Hematopoietic multipotent progenitor cell (in vitro differentiated cells): ENCODE measurements around the gene SALL4. TPM values are rescaled to one million over a fixed set of nuclear protein-coding genes. Genes with fewer than 3 reads are reported as not detected.
"Not testable (repeated sequence)": the region's sequence is repeated elsewhere in the genome, so short reads cannot be mapped to it uniquely, and the experiment has no call there.

Source experiments
- DNase-seq, 3 donors: peaks; one replicate each; pipeline ENCODE4 v3.0.0-alpha.2; 2011 to 2015; ENCODE audit warnings: low read depth in 2 of 3, low spot score in 2 of 3
- total RNA-seq: library from RNA; depleted of rRNA; stranded (reverse); fragments of >200 nt; gene quantifications from one replicate; pipeline ENCODE4 v1.2.3, GENCODE V29; 2012

Gene SALL4
- total RNA-seq, 1 donor: 3.5 TPM

DNA sequence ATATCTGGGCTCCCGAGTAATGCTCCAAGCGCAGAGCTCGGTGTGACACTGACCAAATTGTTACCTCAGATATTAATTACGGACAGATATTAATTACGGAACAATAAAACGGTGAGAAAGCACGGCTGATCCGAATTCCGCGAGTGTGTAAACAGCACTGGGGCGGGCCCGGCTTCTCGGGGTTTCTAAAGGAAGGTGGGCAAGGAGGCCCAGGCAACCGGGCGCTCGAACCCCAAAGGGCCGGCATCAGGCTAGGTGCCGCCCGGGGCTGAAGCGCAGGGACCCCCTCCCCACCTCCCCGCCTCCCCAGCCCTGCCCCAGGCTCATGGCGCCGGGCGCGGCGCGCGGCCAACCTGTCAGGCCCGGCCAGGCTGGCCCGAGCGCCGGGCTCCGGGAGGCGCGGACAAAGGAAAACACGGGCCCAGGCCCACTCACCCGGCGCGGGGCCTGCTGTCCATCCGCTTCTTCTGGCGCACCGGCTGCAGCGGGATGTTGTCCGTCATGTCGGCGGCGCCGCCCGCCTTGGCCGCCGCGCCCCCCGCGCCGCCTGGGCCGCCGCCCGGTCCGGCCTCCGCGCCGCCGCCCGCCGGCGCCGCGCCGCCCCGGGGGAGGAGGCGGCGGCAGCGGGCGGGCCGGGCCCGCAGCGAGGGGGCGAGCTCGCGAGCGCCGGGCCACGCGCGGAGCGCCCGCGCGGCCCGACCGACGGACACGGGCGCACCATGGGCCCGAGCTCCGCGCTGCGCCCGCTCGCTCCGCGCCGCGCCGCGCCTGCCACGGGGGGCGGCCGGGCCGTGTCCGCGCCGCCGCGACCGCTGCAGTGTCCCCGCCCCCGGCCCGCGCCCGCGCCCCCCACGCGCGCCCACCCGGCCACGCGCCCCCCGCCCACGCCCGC is 34.2 kb downstream of the SALL4 start, which contains the start of gene ATP9A:
ATP9A (minus strand) TSS at position 524 of the 892 bp plus-strand sequence; CDS start at position 503, 21 bp downstream.
- DNase-seq: peak in 1 of 3 donors; percentile 9

DNA sequence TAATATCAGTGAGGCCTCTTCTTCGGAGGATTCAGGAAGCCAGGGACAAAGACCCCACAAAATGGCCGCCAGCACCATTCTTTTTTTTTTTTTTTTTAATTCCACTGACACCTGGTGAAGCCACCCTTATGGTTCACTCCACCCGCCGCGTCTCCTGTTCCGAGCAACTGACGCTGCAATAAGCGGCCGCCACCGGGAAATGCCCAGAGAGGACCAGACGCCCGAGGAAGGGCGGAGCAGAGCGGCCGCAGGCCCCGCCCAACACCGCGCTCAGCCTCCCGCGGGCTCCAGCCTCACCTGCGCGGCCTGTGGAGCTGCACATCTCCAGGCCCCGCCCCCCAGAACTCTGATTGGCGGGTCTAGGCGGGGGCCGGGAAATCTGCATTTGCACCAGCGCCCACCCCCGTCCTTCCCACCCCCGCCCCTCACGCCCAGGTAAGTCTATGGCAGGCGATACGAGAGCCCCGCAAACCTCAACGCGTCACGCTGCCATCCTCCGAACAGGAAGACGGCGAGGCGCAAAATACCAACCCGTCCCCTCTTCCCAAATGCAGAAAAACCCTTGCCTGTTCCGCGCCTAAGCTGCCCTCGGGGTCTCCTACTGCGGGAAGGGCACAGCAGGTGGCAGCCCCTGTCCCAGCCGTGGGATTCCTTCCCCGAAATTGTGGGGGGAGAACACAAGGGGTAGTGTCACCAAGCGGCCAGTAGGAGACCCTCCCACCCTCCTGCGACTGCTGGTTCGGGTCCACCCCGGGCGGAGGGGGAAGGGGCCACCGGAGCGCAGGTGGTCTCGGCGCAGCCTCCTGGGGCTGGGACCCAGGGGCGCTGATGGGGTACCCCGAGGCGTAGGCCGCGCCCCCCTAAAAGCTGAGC is 35.1 kb downstream of the SALL4 start:
- DNase-seq: peak in 2 of 3 donors; percentile 71 to 76

DNA sequence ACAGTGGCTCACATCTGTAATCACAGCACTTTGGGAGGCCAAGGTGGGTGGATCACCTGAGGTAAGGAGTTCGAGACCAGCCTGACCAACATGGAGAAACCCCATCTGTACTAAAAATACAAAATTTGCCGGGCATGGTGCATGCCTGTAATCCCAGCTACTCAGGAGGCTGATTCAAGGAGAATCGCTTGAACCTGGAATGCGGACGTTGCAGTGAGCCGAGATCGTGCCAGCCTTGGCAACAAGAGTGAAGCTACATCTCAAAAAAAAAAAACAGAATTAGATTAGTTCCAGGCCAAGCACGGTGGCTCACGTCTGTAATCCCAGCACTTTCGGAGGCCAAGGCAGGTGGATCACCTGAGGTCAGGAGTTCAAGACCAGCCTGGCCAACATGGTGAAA is 36.9 kb downstream of the SALL4 start:
- DNase-seq: not testable (repeated sequence)

- DNase-seq: peak in 1 of 3 donors; percentile 7
Measured at GRCh38 chr20:51763965-51764602, 38.2 kb downstream of the SALL4 start.

GRCh38 chr20:51760905-51761546 is 41.3 kb downstream of the SALL4 start:
- no peak for DNase-seq

DNA sequence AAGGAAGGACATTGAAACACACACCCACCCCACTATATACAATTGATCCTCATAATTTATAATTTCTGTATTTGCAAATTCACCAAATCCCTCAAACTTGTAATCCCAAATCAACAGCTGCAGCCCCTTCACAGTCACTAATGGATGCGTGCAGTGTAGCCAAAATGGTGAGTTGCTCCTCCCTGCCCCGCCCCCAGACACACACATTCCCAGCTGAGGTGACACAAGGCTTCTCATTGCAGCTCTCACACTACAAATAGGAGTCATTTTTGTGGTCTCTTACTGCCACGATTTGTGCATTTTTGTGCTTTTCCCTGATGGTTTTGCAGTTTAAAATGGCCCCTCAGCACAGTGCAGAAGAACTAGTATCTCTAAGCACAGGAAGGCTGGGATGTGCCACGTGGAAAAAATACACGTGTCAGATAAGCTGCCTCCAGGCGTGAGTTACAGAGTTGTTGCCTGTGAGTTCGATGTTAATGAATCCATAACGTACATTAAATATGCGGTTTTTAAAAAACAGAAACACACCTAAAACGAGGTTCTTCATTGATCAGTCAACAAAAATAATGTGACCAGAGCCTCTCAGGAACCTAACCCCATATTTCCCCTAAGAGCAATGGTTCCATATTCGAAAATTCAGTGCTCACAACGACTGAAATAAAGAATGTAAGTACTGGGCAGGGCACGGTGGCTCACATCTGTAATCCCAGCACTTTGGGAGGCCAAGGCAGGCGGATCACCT is 42.4 kb downstream of the SALL4 start:
- no peak for DNase-seq

GRCh38 chr20:51758978-51759544 is 43.3 kb downstream of the SALL4 start:
- DNase-seq: no peak

DNA sequence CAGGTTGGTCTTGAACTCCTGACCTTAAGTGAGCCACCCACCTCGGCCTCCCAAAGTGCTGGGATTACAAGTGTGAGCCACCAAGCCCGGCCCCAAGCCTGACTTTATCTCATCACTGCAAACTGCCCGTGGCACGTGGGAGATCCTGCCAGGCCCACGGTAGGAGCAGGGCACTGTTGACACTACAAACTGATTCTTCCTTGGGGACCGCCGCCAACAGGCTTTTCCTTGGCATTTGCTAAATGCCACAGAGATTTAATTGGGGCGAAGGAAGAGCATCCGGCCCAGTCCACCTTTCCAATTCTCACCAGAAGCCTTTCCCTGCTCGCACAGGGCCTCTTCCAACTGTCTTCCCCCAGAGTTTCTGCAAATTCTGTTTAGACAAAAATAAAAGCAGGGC is 45.1 kb downstream of the SALL4 start:
- no peak for DNase-seq

GRCh38 chr20:51756653-51757052 is 45.7 kb downstream of the SALL4 start:
- no peak for DNase-seq

DNA sequence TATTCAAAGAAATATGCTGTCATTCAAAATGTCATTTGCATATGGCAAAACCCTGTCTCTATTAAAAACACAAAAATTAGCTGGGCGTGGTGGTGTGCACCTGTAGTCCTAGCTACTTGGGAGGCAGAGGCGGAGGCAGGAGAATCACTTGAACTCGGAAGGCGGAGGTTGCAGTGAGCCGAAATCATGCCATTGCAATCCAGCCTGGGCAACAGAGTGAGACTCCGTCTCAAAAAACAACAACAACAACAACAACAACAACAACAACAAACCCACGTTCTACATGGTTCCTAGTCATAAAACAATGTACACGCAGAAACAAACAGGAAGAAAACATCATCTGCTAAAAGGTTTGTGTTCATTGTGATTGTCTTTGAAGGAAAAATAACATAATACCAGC is 49.1 kb downstream of the SALL4 start:
- not testable (repeated sequence) for DNase-seq

- no peak for DNase-seq
Measured at GRCh38 chr20:51752343-51752951, 49.9 kb downstream of the SALL4 start.

DNA sequence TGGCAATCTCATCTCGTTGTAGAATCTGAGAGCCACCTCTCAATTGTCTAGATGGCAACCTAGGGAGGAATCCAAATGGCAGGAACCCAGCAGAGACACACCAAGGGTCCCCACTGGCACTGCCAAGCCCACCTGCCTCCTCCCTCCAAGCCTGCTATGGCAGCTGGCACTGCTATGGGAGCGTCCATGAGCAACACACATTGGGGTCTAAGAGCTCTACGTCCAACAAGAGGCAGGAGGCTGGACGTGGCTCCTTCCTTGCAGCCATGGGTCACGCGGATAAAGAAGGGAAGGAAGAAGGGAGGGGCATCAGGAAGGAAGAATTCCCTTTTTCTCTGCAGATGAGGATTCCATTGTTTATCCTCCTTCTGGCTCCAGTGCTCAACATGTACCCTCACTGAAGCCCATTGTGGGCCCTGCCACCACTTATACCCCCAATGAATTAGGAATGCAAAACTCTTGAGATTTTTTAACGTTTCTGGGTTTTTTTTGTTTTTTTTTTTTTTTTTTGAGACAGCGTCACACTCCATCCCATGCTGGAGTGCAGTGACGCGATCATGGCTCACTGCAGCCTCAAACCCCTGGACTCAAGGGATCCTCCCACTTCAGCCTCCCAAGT is 51.4 kb downstream of the SALL4 start:
- no peak for DNase-seq

DNA sequence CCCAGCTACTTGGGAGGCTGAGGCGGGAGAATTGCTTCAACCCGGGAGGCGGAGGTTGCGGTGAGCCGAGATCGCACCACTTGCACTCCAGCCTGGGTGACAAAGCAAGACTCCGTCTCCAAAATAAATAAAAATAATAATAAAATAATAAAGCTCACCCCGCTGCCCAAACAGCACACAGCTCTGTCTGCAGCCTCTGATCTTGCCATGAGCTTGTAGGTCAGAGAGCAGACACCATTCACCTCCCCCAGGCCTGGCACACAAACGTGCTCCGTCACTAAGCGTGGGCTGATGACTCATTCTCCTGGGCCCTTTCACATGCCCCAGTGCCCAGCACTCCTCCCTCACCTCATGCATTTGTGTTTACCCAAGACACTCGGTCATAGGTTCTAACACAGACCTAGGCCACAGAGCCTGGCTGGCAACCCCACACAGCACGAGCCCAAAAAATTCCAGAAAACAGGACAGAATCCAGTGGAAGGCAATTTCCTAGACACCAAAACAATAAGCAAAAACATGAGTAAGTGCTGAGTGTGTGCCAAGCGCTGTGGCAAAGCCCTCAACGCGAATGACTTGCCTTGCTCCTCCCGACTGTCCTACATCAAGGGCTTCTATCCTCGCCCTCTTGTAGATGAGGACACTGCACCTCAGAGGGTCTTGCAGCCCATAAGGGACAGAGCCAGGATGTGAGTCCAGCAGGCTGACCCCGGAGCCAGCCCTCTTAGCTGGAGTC is 52.1 kb downstream of the SALL4 start:
- peak in 2 of 3 donors; percentile 29 to 31 for DNase-seq

GRCh38 chr20:51749674-51750036 is 52.7 kb downstream of the SALL4 start:
- DNase-seq: no peak

DNA sequence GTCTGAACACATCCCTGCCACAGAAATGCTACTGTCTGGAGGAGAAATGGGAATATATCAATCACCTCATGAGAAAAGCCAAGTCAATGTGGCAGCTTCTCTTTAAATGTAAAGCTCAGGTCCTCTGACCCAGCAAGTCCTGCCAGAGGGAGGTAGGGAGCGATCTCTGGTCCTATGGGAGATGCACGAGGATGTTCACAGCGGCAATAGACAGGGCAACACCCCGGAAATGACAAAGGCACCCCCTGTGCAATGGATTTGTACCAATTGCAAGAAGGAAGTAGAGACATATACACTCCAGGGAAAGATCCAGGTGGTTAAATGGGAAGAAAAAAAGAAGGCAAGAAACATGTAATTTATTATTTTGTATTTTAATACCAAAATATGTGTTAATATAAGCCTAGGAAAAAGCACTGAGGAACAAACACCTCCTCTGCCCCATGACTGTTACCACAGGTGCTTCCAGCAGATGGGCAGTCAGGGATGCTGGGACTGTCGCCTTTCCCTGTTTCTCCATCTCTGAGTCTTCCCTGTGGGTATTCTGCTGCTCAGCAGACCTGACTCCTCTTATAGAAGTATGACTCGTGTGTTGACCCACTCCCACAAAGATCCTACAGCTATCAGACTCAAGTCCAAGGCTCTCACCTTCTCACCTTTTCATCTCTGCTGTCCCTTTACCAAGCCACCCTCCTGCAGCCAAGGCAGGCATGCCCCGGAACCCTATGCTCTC is 55.0 kb downstream of the SALL4 start:
- no peak for DNase-seq

- DNase-seq: no peak
Measured at GRCh38 chr20:51745804-51746203, 56.5 kb downstream of the SALL4 start.

DNA sequence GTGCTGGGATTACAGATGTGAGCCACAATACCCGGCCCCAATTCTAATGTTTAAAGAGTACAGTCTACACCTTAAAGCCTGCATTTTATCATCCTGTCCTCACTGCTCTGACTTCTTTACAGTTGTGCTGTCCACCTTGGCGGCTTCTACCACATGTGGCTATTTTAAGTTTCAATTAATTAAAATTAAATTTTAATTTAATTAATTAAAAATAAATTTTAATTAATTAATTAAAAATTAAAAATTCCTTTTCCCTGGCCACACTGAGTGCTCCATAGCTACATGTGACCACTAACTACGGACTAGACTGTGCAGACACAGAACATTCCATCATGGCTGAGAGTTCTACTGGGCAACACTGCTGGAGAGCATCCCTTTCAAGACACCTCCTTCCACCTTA is 61.5 kb downstream of the SALL4 start:
- DNase-seq: no peak
